ENCODE results near the gene STT3B. TPM values are rescaled to one million over a fixed set of nuclear protein-coding genes. Genes with fewer than 3 reads are reported as not detected.

The STT3B gene
- total and polyA plus RNA-seq, 10 donors, result 28.4 to 128 (median 86.6) TPM

GRCh38 chr3:31648286-31648968, 115.7 kb downstream of the STT3B start:
- peaks cover 23 to 59% (median 53%) of the 10 kb centered on the region in 8 donors for H3K9me3 ChIP-seq
- intact Hi-C loops (cut with DNase I; ENCODE audit: low total_unique reads), result no loop called here
- WGBS, 5 donors, result 98 to 100% (median 100%) methylated on average over 2 to 4 of the region's 4 CpGs

GRCh38 chr3:31652296-31652695, 119.6 kb downstream of the STT3B start:
- Histone ChIP-seq H3K9me3 (peaks cover 38 to 98% (median 90%) of the 10 kb centered on the region in 8 donors), H3K4me1 (no peaks in the 10 kb centered on the region), H3K27ac (no peak overlapping the region), H3K36me3 (peaks cover 0 to 71% (median 8%) of the 10 kb centered on the region in 6 donors), H3K27me3 (replicated peaks in 1 of 7) (no peaks in the 10 kb centered on the region), H3K4me3 (no peak overlapping the region)
- TF ChIP-seq POLR2AphosphoS5 (IDR thresholded peaks at IDR 0.05) (no peak), CTCF (IDR thresholded peaks at IDR 0.05 in 8 of 11, conservative IDR thresholded peaks at IDR 0.05 in 3 of 11) (no peak), POLR2A (IDR thresholded peaks at IDR 0.05) (no peak)
- intact Hi-C loops (cut with DNase I; ENCODE audit: low total_unique reads), result no loop called here
- DNase-seq, result no peak

More at GRCh38 chr3:31648286-31648968, 115.7 kb downstream of the STT3B start:
- H3K4me3 ChIP-seq, result no peak overlapping the region
- TF ChIP-seq POLR2A (IDR thresholded peaks at IDR 0.05) (no peak), POLR2AphosphoS5 (IDR thresholded peaks at IDR 0.05) (peak; percentile 40 to 59 (median 51)), CTCF (IDR thresholded peaks at IDR 0.05 in 8 of 11, conservative IDR thresholded peaks at IDR 0.05 in 3 of 11) (no peak)
- peaks cover 0 to 46% (median 11%) of the 10 kb centered on the region in 6 donors for H3K36me3 ChIP-seq
- no peaks in the 10 kb centered on the region for H3K4me1 ChIP-seq
- no peak overlapping the region for H3K27ac ChIP-seq
- no peaks in the 10 kb centered on the region for H3K27me3 ChIP-seq (replicated peaks in 1 of 7)
- DNase-seq, result no peak

- Histone ChIP-seq H3K27me3 (replicated peaks in 1 of 7) (no peaks in the 10 kb centered on the region), H3K4me1 (no peaks in the 10 kb centered on the region), H3K9me3 (peaks cover 38 to 100% (median 94%) of the 10 kb centered on the region in 8 donors), H3K27ac (no peak overlapping the region), H3K36me3 (peaks cover 0 to 66% (median under 1%) of the 10 kb centered on the region in 6 donors), H3K4me3 (no peak overlapping the region)
- intact Hi-C loops (cut with DNase I; ENCODE audit: low total_unique reads), result no loop called here
- TF ChIP-seq POLR2A (IDR thresholded peaks at IDR 0.05) (no peak), POLR2AphosphoS5 (IDR thresholded peaks at IDR 0.05) (no peak), CTCF (IDR thresholded peaks at IDR 0.05 in 8 of 11, conservative IDR thresholded peaks at IDR 0.05 in 3 of 11) (no peak)
- 89 to 100% (median 93%) methylated on average over 1 of the region's 1 CpG for WGBS, 5 donors
- DNase-seq, result no peak
Observed at GRCh38 chr3:31653464-31653863, 120.7 kb downstream of the STT3B start.

- TF ChIP-seq POLR2A (IDR thresholded peaks at IDR 0.05), result no peak
- Histone ChIP-seq H3K9me3 (peaks cover 35 to 97% (median 83%) of the 10 kb centered on the region in 8 donors), H3K4me1 (no peaks in the 10 kb centered on the region)
Observed at GRCh38 chr3:31654998-31655397, 122.3 kb downstream of the STT3B start.

More at GRCh38 chr3:31654998-31655397, 122.3 kb downstream of the STT3B start:
- H3K27me3 ChIP-seq (replicated peaks in 1 of 7), result no peaks in the 10 kb centered on the region
- DNase-seq, result no peak
- H3K4me3 ChIP-seq, result no peak overlapping the region
- H3K27ac ChIP-seq, result no peak overlapping the region
- intact Hi-C loops (cut with DNase I; ENCODE audit: low total_unique reads), result no loop called here
- H3K36me3 ChIP-seq, result peaks cover 0 to 78% (median 7%) of the 10 kb centered on the region in 6 donors

Data from spleen (tissue), 11 donors.